ENCODE results near the gene CDHR3.

Gene CDHR3

GRCh38 chr7:106067678-106068077, 104.6 kb downstream of the CDHR3 start:
- no peak for DNase-seq

DNA sequence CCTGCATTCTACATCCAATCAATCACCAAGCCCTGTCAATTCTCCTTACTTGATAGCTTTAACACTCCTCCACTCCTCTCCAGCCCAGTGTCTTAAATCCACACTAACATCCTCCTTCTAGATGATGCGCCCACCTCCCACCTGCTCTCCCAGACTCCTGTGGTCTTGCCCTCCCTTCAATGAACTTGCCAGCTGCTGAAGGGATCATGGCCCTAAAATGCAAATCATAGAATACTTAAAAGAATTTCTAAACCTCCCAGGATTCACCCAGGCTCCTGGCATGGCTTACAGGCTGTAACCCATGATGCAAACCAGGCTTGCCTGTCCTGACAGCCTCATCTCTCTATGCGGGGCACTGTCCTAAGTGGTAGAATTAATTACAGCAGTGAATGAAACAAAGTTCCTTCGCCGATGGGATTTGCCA, 105.5 kb downstream of the CDHR3 start:
- no peak for DNase-seq

DNA sequence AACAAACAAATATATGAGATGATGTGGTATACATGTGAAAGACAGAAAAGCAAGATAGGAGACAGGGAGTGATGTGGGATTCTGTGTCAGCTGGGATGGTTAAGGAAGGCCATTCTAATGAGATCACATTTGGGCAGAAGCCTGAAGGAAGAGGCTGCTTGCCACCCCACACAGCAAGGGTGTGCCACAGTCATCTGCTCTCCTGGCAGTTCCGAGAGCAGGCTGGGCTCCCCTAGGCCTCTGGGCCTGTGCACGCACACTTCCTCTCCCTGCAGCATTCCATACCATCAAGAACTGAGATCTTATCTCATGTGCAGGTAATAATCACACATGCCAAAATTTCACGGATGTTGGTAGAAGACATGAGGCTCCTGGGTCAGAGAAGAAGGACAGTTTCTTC, 105.9 kb downstream of the CDHR3 start:
- DNase-seq: peak in 1 of 14 donors; percentile 89

- peak in 1 of 14 donors; percentile 40 for DNase-seq
These were observed 106.6 kb downstream of the CDHR3 start for GRCh38 chr7:106069471-106070200.

- DNase-seq: peak in 1 of 14 donors; percentile 62
These were observed 107.1 kb downstream of the CDHR3 start for GRCh38 chr7:106070201-106070551.

DNA sequence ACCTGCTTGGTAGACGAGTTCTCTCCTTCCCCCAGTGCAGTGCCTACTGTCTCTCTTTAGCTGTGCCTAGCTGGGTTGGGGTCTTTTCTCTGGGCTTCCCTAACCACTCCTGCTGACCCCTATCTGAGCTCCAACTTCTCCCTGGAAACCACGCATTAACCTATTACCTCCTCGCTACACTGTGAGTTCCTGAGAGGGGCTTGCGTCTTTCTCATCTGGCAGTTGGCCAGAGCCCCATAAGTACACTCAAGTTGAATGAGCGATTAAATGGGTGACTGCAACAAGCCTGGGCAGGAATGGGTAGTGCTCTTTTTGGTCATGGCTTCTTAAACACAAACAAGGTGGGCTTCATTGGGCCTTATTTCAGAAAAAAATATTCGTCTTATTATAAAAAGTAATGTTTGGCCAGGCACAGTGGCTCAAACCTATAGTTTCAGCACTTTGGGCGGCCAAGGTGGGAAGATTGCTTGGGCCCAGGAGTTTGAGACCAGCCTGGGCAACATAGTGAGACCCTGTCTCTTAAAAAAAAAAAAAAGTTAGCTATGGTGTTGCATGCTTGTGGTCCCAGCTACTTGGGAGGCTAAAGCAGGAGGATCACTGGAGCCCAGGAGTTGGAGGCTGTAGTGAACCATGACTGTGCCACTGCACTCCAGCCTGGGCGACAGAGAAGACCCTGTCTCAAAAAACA, 107.6 kb downstream of the CDHR3 start:
- no peak for DNase-seq

DNA sequence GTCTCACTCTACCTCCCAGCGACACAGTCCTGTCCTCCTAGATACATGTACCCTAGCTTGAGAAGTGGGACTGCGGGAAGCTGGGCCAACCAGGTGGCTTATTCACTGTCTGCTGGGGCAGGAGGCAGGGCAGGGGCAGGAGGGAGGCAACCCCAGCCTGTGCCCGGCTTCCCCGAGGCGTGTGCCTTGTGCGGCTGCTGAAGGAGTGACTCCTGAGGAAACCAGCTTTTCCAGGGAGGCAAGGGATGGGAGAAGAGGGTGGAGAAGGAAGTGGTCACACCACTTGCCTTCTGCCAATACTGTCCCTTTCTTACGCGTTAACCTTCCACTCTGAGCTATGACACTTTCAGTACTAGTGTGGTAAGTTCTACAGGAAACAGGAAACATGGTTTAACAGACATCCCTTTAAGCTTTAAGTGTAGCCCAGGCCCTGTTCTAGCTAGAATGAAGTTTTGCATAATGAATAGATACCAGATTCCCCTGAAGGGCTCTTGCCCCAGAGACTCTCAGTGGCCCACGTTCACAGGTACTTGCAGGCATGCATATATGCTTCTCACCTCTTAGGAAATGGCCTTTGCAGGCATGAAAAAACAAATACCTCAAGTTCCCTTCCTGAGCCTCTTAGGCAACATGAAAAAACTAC, 108.4 kb downstream of the CDHR3 start:
- no peak for DNase-seq

DNA sequence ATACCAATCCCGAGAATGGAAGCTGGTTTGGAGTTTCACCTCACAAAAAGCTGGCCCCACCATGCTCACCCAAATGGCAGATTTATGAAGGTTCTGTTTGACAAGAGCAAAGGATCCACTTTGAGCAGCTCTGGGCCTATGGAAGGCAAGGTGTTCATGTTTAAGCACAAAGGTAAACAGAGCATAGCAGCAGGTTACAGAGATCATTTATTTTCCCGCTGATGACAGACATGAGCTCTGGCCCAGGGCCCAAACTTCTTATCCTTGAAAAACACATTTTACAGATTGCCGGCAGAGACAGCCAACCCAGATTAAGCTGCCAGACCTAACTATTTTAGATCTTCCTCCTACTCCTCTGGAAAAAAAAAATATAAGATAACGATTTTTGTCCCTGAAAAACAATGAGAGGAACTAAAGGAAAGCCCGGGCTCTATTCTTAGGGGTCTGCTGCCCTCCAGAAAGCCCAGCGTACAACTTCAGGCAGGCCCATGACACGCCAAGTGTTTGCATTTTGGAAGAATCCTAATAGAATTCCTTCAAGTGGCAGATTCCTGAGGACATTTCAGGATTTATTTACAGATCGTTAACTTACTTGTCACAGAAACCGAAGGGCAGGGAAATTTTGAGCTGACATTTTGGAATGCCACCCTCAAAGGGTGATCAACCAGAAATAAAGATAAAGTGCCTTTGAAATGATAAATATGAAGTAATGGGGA, 109.1 kb downstream of the CDHR3 start:
- peak in 1 of 14 donors; percentile 54 for DNase-seq

DNA sequence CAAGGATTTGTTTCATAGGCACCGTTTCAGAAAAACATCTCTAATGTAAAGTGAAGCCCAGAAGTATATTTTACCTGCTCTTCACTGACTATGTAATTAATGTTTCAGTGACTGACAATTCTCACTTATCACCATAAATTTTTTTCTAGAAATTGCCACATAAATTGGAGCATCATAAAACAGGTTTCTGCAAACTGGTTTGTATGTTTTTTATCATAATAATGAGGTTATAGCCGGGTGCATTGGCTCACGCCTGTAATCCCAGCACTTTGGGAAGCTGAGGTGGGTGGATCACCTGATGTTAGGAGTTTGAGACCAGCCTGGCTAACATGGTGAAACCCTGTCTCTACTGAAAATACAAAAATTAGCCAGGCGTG, 109.6 kb downstream of the CDHR3 start:
- no peak for DNase-seq

- no peak for DNase-seq
These were observed 110.6 kb downstream of the CDHR3 start for GRCh38 chr7:106073701-106074100.

GRCh38 chr7:106074257-106074656, 111.2 kb downstream of the CDHR3 start:
- no peak for DNase-seq

- no peak for DNase-seq
These were observed 112.9 kb downstream of the CDHR3 start for GRCh38 chr7:106075937-106076336.

GRCh38 chr7:106076537-106076936, 113.5 kb downstream of the CDHR3 start:
- DNase-seq: no peak

- no peak for DNase-seq
These were observed 117.4 kb downstream of the CDHR3 start for GRCh38 chr7:106080300-106080987.

GRCh38 chr7:106082087-106082854, 119.2 kb downstream of the CDHR3 start:
- DNase-seq: no peak

Measured in C1 segment of cervical spinal cord (tissue), 14 donors.